Neural progenitor cell (in vitro differentiated cells): ENCODE results near the gene CATSPERZ. TPM values are rescaled to one million over a fixed set of nuclear protein-coding genes. Genes with fewer than 3 reads are reported as not detected.

Experiments used
- DNase-seq: peaks from one replicate; pipeline ENCODE4 v3.0.0-alpha.2; 2016; ENCODE audit warnings: low spot score
- H2AFZ ChIP-seq: fragments of 200-600 bp; sonication (generic); replicated peaks from 2 replicates; pipeline ENCODE4 v1.6.1; 2016; ENCODE audit warnings: antibody characterized with exemption
- H3F3A ChIP-seq: fragments of 200-600 bp; sonication (generic); 2 replicates; pipeline ENCODE4 v1.6.1; 2016; ENCODE audit warnings: antibody characterized with exemption, low read depth
- H3K27ac ChIP-seq: fragments of 200-600 bp; sonication (generic); 2 replicates; pipeline ENCODE4 v1.5.1; 2016; ENCODE audit warnings: mild to moderate bottlenecking
- H3K27me3 ChIP-seq: fragments of 200-600 bp; sonication (generic); 2 replicates; pipeline ENCODE4 v1.6.1; 2016; ENCODE audit warnings: mild to moderate bottlenecking, moderate library complexity
- H3K36me3 ChIP-seq: fragments of 200-600 bp; sonication (generic); 2 replicates; pipeline ENCODE4 v1.5.1; 2016
- H3K4me1 ChIP-seq: fragments of 200-600 bp; sonication (generic); 2 replicates; pipeline ENCODE4 v1.6.1; 2016; ENCODE audit warnings: mixed run types
- H3K4me2 ChIP-seq: fragments of 200-600 bp; sonication (generic); 2 replicates; pipeline ENCODE4 v1.6.1; 2016
- H3K4me3 ChIP-seq: fragments of 200-600 bp; sonication (generic); 2 replicates; pipeline ENCODE4 v1.5.1; 2016
- H3K79me2 ChIP-seq: fragments of 200-600 bp; sonication (generic); 2 replicates; pipeline ENCODE4 v1.6.1; 2016; ENCODE audit warnings: low read depth
- H3K9ac ChIP-seq: fragments of 200-600 bp; sonication (generic); 2 replicates; pipeline ENCODE4 v1.6.1; 2016
- H3K9me3 ChIP-seq: fragments of 200-600 bp; sonication (generic); 2 replicates; pipeline ENCODE4 v1.5.1; 2016; ENCODE audit warnings: low read depth
- H4K20me1 ChIP-seq: fragments of 200-600 bp; sonication (generic); 2 replicates; pipeline ENCODE4 v1.6.1; 2016; ENCODE audit warnings: low read depth
- H3K27ac Mint-ChIP-seq: 3 replicates; pipeline ENCODE4 v1.8.0; 2021; ENCODE audit warnings: mixed read lengths
- H3K27me3 Mint-ChIP-seq: 2 replicates; pipeline ENCODE4 v1.8.0; 2022; ENCODE audit warnings: low read depth, mild to moderate bottlenecking, inconsistent platforms, moderate library complexity, mixed read lengths; ENCODE audit not compliant: insufficient read depth
- H3K36me3 Mint-ChIP-seq: 3 replicates; pipeline ENCODE4 v1.8.0; 2021; ENCODE audit warnings: mixed read lengths
- H3K4me1 Mint-ChIP-seq: 3 replicates; pipeline ENCODE4 v1.8.0; 2021; ENCODE audit warnings: mixed read lengths
- H3K4me3 Mint-ChIP-seq: 3 replicates; pipeline ENCODE4 v1.8.0; 2021; ENCODE audit warnings: mild to moderate bottlenecking, moderate library complexity, mixed read lengths
- H3K9me3 Mint-ChIP-seq: 3 replicates; pipeline ENCODE4 v1.8.0; 2020; ENCODE audit warnings: mixed read lengths
- EZH2 ChIP-seq: fragments of 200-600 bp; sonication (generic); IDR thresholded peaks from 2 replicates; pipeline ENCODE4 v1.6.1; 2017; ENCODE audit warnings: antibody characterized with exemption, mild to moderate bottlenecking, moderate library complexity
- EZH2phosphoT487 ChIP-seq: fragments of 200-600 bp; sonication (generic); IDR thresholded peaks from 2 replicates; pipeline ENCODE4 v1.6.1; 2017; ENCODE audit warnings: antibody characterized with exemption
- total RNA-seq: library from RNA; depleted of rRNA; stranded (reverse); fragments of >200 nt; gene quantifications from 2 replicates; pipeline ENCODE4 v1.2.3, GENCODE V29; 2015; ENCODE audit warnings: low replicate concordance
- TF ChIP-seq, protein P1 (sequence below): fragments of 200-600 bp; sonication (generic); IDR thresholded peaks from 2 replicates; pipeline ENCODE4 v1.5.1; 2017; ENCODE audit warnings: antibody characterized with exemption, mild to moderate bottlenecking

Gene CATSPERZ
- total RNA-seq, 1 donor from 2014 or later: not detected

DNA sequence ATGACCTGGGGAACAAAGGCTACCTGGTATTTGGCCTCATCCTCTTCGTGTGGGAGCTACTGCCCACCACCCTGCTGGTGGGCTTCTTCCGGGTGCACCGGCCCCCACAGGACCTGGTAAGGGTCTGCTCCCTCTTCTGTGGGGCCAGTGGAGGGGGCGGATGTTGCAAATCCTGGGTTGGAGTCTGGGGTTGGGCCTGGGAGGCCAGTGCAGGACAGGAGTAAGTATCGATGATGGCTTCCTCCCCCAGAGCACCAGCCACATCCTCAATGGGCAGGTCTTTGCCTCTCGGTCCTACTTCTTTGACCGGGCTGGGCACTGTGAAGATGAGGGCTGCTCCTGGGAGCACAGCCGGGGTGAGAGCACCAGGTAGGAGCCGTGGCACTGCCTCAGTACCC lies 11.8 kb upstream of the CATSPERZ start:
- no peak for DNase-seq
- TF ChIP-seq, protein P1, sequence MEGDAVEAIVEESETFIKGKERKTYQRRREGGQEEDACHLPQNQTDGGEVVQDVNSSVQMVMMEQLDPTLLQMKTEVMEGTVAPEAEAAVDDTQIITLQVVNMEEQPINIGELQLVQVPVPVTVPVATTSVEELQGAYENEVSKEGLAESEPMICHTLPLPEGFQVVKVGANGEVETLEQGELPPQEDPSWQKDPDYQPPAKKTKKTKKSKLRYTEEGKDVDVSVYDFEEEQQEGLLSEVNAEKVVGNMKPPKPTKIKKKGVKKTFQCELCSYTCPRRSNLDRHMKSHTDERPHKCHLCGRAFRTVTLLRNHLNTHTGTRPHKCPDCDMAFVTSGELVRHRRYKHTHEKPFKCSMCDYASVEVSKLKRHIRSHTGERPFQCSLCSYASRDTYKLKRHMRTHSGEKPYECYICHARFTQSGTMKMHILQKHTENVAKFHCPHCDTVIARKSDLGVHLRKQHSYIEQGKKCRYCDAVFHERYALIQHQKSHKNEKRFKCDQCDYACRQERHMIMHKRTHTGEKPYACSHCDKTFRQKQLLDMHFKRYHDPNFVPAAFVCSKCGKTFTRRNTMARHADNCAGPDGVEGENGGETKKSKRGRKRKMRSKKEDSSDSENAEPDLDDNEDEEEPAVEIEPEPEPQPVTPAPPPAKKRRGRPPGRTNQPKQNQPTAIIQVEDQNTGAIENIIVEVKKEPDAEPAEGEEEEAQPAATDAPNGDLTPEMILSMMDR: no peak
- H3K4me3 ChIP-seq: no peak overlapping the region
- H3K9ac ChIP-seq: no peak overlapping the region
- H3K79me2 ChIP-seq: peaks cover 2% of the 10 kb centered on the region
- peaks cover 36% of the 10 kb centered on the region for H3K27me3 Mint-ChIP-seq
- peaks cover 14% of the 10 kb centered on the region for H3K4me1 ChIP-seq
- H3K9me3 Mint-ChIP-seq: peaks cover 2% of the 10 kb centered on the region
- H3K9me3 ChIP-seq: no peaks in the 10 kb centered on the region
- peaks cover 4% of the 10 kb centered on the region for H3K36me3 Mint-ChIP-seq
- H3K4me2 ChIP-seq: no peak overlapping the region
- no peak overlapping the region for H3K27ac Mint-ChIP-seq
- H3F3A ChIP-seq: peaks cover 4% of the 10 kb centered on the region
- H2AFZ ChIP-seq: no peak overlapping the region
- H3K27ac ChIP-seq: no peak overlapping the region
- peaks cover 31% of the 10 kb centered on the region for H4K20me1 ChIP-seq
- H3K4me1 Mint-ChIP-seq: peaks cover 18% of the 10 kb centered on the region
- no peaks in the 10 kb centered on the region for H3K36me3 ChIP-seq
- H3K27me3 ChIP-seq: peaks cover 49% of the 10 kb centered on the region
- H3K4me3 Mint-ChIP-seq: no peak overlapping the region

DNA sequence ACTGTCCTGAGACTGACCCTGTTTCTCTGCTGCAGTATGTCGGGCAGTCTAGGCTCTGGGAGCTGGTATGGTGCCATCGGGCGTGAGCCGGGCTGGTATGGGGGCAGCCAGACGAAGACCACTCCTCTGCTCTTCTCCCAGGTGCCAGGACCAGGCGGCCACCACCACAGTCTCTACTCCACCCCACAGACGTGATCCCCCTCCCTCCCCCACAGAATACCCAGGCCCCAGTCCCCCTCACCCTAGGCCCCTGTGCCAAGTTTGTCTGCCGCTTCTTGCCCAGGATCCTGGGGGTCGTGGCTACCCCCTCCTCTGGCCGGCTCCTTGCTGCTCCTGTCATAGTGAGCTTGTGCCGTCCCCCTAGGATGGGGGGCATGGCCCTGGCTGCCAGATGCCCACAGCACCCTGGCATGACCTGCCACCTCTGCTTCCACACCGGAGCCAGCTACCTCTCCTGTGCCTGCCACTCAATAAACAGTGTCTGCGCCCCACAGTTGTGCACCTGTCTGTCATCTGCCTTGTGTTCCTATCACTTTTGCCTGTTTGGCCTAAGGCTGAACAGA lies 11.1 kb upstream of the CATSPERZ start:
- Histone ChIP-seq H3K9ac (no peak overlapping the region), H3K79me2 (no peaks in the 10 kb centered on the region), H3F3A (no peaks in the 10 kb centered on the region), H3K36me3 (no peaks in the 10 kb centered on the region), H2AFZ (no peak overlapping the region), H3K27ac (no peak overlapping the region), H3K9me3 (no peaks in the 10 kb centered on the region), H4K20me1 (peaks cover 31% of the 10 kb centered on the region), H3K4me2 (no peak overlapping the region), H3K4me3 (no peak overlapping the region), H3K4me1 (peaks cover 14% of the 10 kb centered on the region), H3K27me3 (peaks cover 57% of the 10 kb centered on the region)
- Mint-ChIP-seq H3K36me3 (peaks cover 4% of the 10 kb centered on the region), H3K9me3 (peaks cover 2% of the 10 kb centered on the region), H3K4me1 (peaks cover 17% of the 10 kb centered on the region), H3K4me3 (peak overlapping the region; percentile 46), H3K27me3 (peaks cover 44% of the 10 kb centered on the region), H3K27ac (no peak overlapping the region)
- DNase-seq: no peak
- TF ChIP-seq EZH2: no peak

DNA sequence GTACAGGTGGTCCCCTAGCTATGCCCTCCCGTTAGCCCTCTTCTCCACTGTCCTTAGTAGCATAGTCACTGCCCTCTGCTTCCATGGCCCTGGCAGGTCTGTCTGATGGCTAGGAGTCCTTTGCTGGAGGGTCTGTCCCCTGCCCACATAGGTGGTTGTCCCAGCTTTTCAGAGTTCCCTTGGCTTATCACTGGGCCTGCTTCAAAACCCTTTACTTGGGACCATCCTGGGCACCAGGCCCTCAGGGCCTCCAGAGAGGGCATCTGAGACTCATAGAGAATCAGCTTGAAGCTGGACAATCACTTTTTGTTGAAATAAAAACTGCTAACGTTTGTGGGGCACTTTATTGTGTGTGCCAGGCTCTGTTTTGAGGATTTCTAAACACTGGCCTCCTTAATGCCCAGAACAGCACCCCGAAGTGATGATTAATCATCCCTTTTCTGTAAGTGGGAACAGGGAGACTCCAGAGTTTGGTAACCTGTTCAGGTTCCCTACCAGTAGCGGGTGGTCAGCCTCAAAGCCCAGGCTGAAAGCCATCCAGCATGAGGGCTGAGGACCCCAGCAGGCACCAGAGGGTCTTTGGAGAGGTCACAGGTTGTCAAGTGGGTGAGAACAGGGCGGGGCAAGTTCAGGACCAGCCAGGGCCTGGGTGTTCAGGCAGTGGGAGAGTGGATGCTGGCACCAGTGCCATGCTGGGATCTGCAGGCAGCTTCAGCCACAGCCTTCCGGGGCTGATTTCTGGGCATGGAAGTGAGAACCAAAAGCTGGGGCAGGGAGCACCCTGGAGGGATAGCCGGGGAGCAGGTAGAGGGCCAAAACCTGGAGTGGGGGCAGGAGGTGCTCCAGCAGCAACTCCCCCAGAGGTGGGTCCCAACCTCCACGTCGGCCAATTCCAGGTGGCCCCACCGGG lies 9.6 kb upstream of the CATSPERZ start:
- Mint-ChIP-seq H3K36me3 (peaks cover 4% of the 10 kb centered on the region), H3K9me3 (peaks cover 2% of the 10 kb centered on the region), H3K27ac (no peak overlapping the region), H3K27me3 (peaks cover 55% of the 10 kb centered on the region), H3K4me1 (peaks cover 17% of the 10 kb centered on the region), H3K4me3 (peak overlapping the region; percentile 80)
- Histone ChIP-seq H3K9ac (no peak overlapping the region), H3F3A (no peaks in the 10 kb centered on the region), H3K79me2 (no peaks in the 10 kb centered on the region), H4K20me1 (peaks cover 31% of the 10 kb centered on the region), H3K36me3 (no peaks in the 10 kb centered on the region), H2AFZ (no peak overlapping the region), H3K4me2 (peak overlapping the region; percentile 85), H3K27me3 (peaks cover 72% of the 10 kb centered on the region), H3K27ac (no peak overlapping the region), H3K4me1 (peaks cover 14% of the 10 kb centered on the region), H3K9me3 (no peaks in the 10 kb centered on the region), H3K4me3 (no peak overlapping the region)
- TF ChIP-seq, protein P1: no peak
- no peak for DNase-seq

DNA sequence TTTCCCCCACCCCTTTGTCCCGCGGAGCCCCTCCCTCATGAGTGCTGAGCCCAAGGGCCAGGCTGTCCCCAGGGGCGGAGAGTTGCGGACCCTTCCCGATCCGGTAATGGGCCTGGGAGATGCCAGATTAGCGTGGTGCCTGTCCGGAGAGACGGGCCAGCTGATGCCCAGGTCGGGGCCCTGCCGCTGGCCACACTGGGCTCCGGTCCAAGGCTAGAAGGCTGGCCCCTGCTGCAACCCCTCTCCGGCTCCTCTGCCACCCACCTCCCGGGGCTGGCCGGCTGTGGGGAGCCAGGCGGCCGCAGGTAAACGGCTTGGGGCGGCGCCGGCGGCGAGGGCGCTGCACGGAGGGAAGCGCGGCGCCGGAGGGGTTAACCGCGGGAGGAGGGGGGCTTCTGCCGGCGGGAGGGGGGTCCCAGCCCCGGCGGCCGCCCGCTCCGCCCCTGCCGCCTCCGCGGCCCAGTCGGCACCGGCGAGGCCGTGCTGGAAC lies 8.9 kb upstream of the CATSPERZ start, which contains the start of gene KCNK4:
KCNK4 (plus strand) TSS at position 41 of the 490 bp plus-strand sequence. CDS start 1,717 bp downstream, outside the sequence.
- Mint-ChIP-seq H3K27me3 (peaks cover 61% of the 10 kb centered on the region), H3K4me1 (peaks cover 15% of the 10 kb centered on the region), H3K27ac (no peak within 1 kb of the TSS), H3K9me3 (peaks cover 2% of the 10 kb centered on the region), H3K36me3 (peaks cover 4% of the 10 kb centered on the region), H3K4me3 (peak within 1 kb of the TSS; percentile 80)
- Histone ChIP-seq H4K20me1 (peaks cover 31% of the 10 kb centered on the region), H3K4me3 (peak within 1 kb of the TSS; percentile 44), H3K36me3 (no peaks in the 10 kb centered on the region), H3K4me2 (peak within 1 kb of the TSS; percentile 85), H3K9me3 (no peaks in the 10 kb centered on the region), H3K79me2 (no peaks in the 10 kb centered on the region), H3K4me1 (peaks cover 10% of the 10 kb centered on the region), H3F3A (no peaks in the 10 kb centered on the region), H2AFZ (no peak within 1 kb of the TSS), H3K27me3 (peaks cover 79% of the 10 kb centered on the region), H3K9ac (no peak within 1 kb of the TSS), H3K27ac (no peak within 1 kb of the TSS)
- TF ChIP-seq EZH2phosphoT487: peak; percentile 92
- peak; percentile 90 for TF ChIP-seq EZH2
- TF ChIP-seq, protein P1: no peak
- DNase-seq: peak; percentile 42
